WERI-Rb-1 (cell line): ENCODE measurements around the gene GRID1.

Source experiments
- DNase-seq: peaks from one replicate; pipeline ENCODE4 v3.0.0-alpha.2; 2020
- H3K27ac ChIP-seq: fragments of 250-450 bp; sonication (Bioruptor Pico); 2 replicates; pipeline ENCODE4 v1.5.1; 2020; ENCODE audit warnings: mild to moderate bottlenecking, moderate library complexity
- H3K27me3 ChIP-seq: fragments of 250-450 bp; sonication (Bioruptor Pico); 2 replicates; pipeline ENCODE4 v1.5.1; 2021; ENCODE audit warnings: mild to moderate bottlenecking, low read depth, moderate library complexity; ENCODE audit not compliant: insufficient read depth, severe bottlenecking
- H3K36me3 ChIP-seq: fragments of 250-450 bp; sonication (Bioruptor Pico); 2 replicates; pipeline ENCODE4 v1.5.1; 2020; ENCODE audit warnings: mild to moderate bottlenecking, moderate library complexity
- H3K4me3 ChIP-seq: 2 replicates; pipeline ENCODE4 v1.5.1; 2011; ENCODE audit warnings: low read depth, mild to moderate bottlenecking, control low read depth, low read length
- H3K9me3 ChIP-seq: fragments of 250-450 bp; sonication (Bioruptor Pico); 2 replicates; pipeline ENCODE4 v1.5.1; 2021; ENCODE audit warnings: mild to moderate bottlenecking, moderate library complexity; ENCODE audit not compliant: severe bottlenecking
- CTCF ChIP-seq: IDR thresholded peaks from 2 replicates; pipeline ENCODE4 v1.5.1; 2011; ENCODE audit warnings: low read depth, mild to moderate bottlenecking, control low read depth, inconsistent platforms, low read length

Gene GRID1

GRCh38 chr10:85961479-85962067, 405.0 kb downstream of the GRID1 start:
- peaks cover 20% of the 10 kb centered on the region for H3K27me3 ChIP-seq
- H3K4me3 ChIP-seq = no peak overlapping the region
- no peaks in the 10 kb centered on the region for H3K36me3 ChIP-seq
- no peak overlapping the region for H3K27ac ChIP-seq
- peaks cover 17% of the 10 kb centered on the region for H3K9me3 ChIP-seq
- no peak for TF ChIP-seq CTCF
- no peak for DNase-seq

GRCh38 chr10:85961073-85961472, 405.5 kb downstream of the GRID1 start:
- TF ChIP-seq CTCF = no peak
- peaks cover 17% of the 10 kb centered on the region for H3K9me3 ChIP-seq
- peaks cover 20% of the 10 kb centered on the region for H3K27me3 ChIP-seq
- no peak for DNase-seq
- H3K36me3 ChIP-seq = no peaks in the 10 kb centered on the region
- no peak overlapping the region for H3K27ac ChIP-seq
- no peak overlapping the region for H3K4me3 ChIP-seq

GRCh38 chr10:85959239-85959638, 407.4 kb downstream of the GRID1 start:
- DNase-seq = no peak
- H3K9me3 ChIP-seq = peaks cover 8% of the 10 kb centered on the region
- H3K4me3 ChIP-seq = no peak overlapping the region
- no peak for TF ChIP-seq CTCF
- no peak overlapping the region for H3K27ac ChIP-seq
- H3K27me3 ChIP-seq = peaks cover 20% of the 10 kb centered on the region
- no peaks in the 10 kb centered on the region for H3K36me3 ChIP-seq

- DNase-seq = no peak
- no peak for TF ChIP-seq CTCF
Observed at GRCh38 chr10:85950921-85951320, 415.7 kb downstream of the GRID1 start.

GRCh38 chr10:85946713-85947326, 419.8 kb downstream of the GRID1 start:
- H3K4me3 ChIP-seq = no peak overlapping the region
- H3K27me3 ChIP-seq = no peaks in the 10 kb centered on the region
- no peak for DNase-seq
- no peaks in the 10 kb centered on the region for H3K9me3 ChIP-seq
- TF ChIP-seq CTCF = no peak
- H3K36me3 ChIP-seq = no peaks in the 10 kb centered on the region
- H3K27ac ChIP-seq = no peak overlapping the region

More at GRCh38 chr10:85950921-85951320, 415.7 kb downstream of the GRID1 start:
- H3K4me3 ChIP-seq = no peak overlapping the region
- no peaks in the 10 kb centered on the region for H3K9me3 ChIP-seq
- no peaks in the 10 kb centered on the region for H3K27me3 ChIP-seq
- no peak overlapping the region for H3K27ac ChIP-seq
- no peaks in the 10 kb centered on the region for H3K36me3 ChIP-seq

- H3K27ac ChIP-seq = no peak overlapping the region
- H3K27me3 ChIP-seq = no peaks in the 10 kb centered on the region
- DNase-seq = no peak
- TF ChIP-seq CTCF = no peak
- no peaks in the 10 kb centered on the region for H3K9me3 ChIP-seq
- no peak overlapping the region for H3K4me3 ChIP-seq
- H3K36me3 ChIP-seq = no peaks in the 10 kb centered on the region
Observed at GRCh38 chr10:85936161-85936560, 430.4 kb downstream of the GRID1 start.
